ENCODE measurements around the gene WRAP73. TPM values are rescaled to one million over a fixed set of nuclear protein-coding genes. Genes with fewer than 3 reads are reported as not detected.

WRAP73 gene
- total and polyA plus RNA-seq, 9 of the 15 experiments (the other 6 are each of a cell fraction or from before 2014, with no cell fraction given): 4.3 to 51.8 (median 30.1) TPM

DNA sequence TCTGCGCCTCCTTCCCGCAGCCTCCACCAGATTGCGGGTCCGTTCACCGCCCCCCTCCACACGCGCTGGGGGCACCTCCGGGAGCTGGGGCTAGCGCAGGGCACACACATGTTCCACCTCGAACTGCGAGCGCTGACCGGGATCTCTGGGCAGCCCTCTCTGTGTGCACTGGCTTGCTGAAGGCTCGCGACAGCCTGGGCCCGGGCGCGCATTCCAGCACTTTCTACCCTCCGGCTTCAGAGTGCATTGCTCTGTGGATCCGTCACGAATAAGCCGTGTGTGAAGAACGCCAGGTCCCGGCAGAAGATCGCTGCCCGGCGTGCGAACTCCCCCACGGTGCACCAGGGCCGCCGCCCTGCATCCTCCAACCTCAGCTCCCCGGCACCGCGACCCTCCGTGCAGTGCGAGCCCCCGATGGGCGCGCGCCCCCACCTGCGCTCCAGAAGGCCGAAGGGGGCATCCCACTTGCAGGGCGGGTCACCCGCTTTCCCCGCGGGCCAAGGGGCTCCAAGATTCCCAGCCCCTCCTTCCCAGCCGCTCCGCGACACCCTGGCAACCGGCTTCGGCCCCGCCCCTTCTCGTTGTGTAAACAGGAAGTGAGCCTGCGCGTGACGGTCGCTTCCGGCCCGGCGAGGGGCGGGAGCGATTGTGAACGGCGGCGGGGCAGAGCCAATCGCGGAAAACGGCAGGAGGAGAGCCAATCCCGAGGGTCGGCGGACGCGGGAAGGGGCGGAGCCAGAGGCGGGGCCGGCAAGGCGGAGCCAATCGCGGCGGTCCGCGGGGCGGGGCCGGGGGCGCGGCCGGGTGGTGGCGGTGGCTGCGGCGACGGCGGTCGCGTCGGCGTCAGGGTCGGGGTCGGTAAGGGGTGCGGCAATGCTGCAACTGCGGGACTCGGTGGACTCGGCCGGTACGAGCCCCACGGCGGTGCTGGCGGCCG lies 25.4 kb downstream of the WRAP73 start, which contains the start of gene TPRG1L (continued):
- TF ChIP-seq MYNN (IDR thresholded peaks at IDR 0.05) (no peak), MYNN (CRISPR knock-in tag; IDR thresholded peaks at IDR 0.05) (no peak), RCOR1 (IDR thresholded peaks at IDR 0.05; ENCODE audit: borderline replicate concordance in 1 of 2, low read depth in 2 of 2, low read length in 2 of 2) (0 out of 4 replicates have a peak, but pooled peaks of 1 of the 2 experiments have one; percentile 9), TEAD1 (CRISPR knock-in tag; IDR thresholded peaks at IDR 0.05) (peak in 1 of 2 experiments; percentile 50; a peak in 1 of 4 replicates), PHF8 (IDR thresholded peaks at IDR 0.05; ENCODE audit: borderline replicate concordance, low read length) (peak; percentile 72; the same call in 1 of the 2 replicates), FOXJ2 (tag; IDR thresholded peaks at IDR 0.05) (0 out of 2 replicates have a peak, but pooled peaks have one; percentile 41), KDM5B (IDR thresholded peaks at IDR 0.05; ENCODE audit: insufficient replicate concordance, low read depth, low read length) (peak; percentile 64), SMARCA5 (IDR thresholded peaks at IDR 0.05) (no peak), POLR2G (IDR thresholded peaks at IDR 0.05; ENCODE audit: low read depth, low read length) (peak; percentile 54; the same call in 1 of the 2 replicates), ELF4 (CRISPR knock-in tag; IDR thresholded peaks at IDR 0.05) (0 out of 2 replicates have a peak, but pooled peaks have one; percentile 6), SMC3 (conservative IDR thresholded peaks at IDR 0.05; ENCODE audit: insufficient read depth, low read depth, low read length) (no peak), MAZ (CRISPR knock-in tag; conservative IDR thresholded peaks at IDR 0.05 in 1 of 2, IDR thresholded peaks at IDR 0.05 in 1 of 2) (peak; percentile 75 to 82), ZKSCAN1 (IDR thresholded peaks at IDR 0.05; ENCODE audit: low read depth, low read length) (no peak), ILF3 (IDR thresholded peaks at IDR 0.05; ENCODE audit: borderline replicate concordance) (no peak), BRF1 (IDR thresholded peaks at IDR 0.05; ENCODE audit: borderline replicate concordance, extremely low read depth, insufficient read length) (no peak)
- TF ChIP-seq, protein P1, sequence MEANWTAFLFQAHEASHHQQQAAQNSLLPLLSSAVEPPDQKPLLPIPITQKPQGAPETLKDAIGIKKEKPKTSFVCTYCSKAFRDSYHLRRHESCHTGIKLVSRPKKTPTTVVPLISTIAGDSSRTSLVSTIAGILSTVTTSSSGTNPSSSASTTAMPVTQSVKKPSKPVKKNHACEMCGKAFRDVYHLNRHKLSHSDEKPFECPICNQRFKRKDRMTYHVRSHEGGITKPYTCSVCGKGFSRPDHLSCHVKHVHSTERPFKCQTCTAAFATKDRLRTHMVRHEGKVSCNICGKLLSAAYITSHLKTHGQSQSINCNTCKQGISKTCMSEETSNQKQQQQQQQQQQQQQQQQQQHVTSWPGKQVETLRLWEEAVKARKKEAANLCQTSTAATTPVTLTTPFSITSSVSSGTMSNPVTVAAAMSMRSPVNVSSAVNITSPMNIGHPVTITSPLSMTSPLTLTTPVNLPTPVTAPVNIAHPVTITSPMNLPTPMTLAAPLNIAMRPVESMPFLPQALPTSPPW (CRISPR knock-in tag; IDR thresholded peaks at IDR 0.05): peak; percentile 84
- TF ChIP-seq, protein P2, sequence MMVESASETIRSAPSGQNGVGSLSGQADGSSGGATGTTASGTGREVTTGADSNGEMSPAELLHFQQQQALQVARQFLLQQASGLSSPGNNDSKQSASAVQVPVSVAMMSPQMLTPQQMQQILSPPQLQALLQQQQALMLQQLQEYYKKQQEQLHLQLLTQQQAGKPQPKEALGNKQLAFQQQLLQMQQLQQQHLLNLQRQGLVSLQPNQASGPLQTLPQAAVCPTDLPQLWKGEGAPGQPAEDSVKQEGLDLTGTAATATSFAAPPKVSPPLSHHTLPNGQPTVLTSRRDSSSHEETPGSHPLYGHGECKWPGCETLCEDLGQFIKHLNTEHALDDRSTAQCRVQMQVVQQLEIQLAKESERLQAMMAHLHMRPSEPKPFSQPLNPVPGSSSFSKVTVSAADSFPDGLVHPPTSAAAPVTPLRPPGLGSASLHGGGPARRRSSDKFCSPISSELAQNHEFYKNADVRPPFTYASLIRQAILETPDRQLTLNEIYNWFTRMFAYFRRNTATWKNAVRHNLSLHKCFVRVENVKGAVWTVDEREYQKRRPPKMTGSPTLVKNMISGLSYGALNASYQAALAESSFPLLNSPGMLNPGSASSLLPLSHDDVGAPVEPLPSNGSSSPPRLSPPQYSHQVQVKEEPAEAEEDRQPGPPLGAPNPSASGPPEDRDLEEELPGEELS (CRISPR knock-in tag; IDR thresholded peaks at IDR 0.05; ENCODE audit: borderline replicate concordance): peak; percentile 88; the same call in 1 of the 2 replicates
- TF ChIP-seq, protein P3, sequence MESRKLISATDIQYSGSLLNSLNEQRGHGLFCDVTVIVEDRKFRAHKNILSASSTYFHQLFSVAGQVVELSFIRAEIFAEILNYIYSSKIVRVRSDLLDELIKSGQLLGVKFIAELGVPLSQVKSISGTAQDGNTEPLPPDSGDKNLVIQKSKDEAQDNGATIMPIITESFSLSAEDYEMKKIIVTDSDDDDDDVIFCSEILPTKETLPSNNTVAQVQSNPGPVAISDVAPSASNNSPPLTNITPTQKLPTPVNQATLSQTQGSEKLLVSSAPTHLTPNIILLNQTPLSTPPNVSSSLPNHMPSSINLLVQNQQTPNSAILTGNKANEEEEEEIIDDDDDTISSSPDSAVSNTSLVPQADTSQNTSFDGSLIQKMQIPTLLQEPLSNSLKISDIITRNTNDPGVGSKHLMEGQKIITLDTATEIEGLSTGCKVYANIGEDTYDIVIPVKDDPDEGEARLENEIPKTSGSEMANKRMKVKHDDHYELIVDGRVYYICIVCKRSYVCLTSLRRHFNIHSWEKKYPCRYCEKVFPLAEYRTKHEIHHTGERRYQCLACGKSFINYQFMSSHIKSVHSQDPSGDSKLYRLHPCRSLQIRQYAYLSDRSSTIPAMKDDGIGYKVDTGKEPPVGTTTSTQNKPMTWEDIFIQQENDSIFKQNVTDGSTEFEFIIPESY (CRISPR knock-in tag; IDR thresholded peaks at IDR 0.05): no peak
- TF ChIP-seq, protein P4, sequence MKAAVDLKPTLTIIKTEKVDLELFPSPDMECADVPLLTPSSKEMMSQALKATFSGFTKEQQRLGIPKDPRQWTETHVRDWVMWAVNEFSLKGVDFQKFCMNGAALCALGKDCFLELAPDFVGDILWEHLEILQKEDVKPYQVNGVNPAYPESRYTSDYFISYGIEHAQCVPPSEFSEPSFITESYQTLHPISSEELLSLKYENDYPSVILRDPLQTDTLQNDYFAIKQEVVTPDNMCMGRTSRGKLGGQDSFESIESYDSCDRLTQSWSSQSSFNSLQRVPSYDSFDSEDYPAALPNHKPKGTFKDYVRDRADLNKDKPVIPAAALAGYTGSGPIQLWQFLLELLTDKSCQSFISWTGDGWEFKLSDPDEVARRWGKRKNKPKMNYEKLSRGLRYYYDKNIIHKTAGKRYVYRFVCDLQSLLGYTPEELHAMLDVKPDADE (conservative IDR thresholded peaks at IDR 0.05; ENCODE audit: control insufficient read depth, low read depth, low read length): no peak; the same call in 1 of the 2 replicates
